ENCODE results near the gene STK16.

STK16 gene

DNA sequence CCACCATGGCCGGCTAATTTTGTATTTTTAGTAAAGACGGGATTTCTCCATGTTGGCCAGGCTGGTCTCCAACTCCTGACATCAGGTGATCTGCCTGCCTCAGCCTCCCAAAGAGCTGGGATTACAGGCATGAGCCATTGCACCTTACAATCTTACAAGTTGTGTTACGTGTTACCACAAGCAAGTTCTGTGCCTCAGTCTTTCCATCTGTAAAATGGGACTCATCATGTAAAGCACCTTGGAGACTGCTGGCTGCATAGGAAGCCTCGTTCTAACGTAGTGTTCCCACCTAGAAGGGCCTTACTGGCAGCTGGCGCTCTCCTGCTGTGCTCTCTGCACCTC lies 43.9 kb downstream of the STK16 start:
- DNase-seq (ENCODE audit: low spot score): no peak

DNA sequence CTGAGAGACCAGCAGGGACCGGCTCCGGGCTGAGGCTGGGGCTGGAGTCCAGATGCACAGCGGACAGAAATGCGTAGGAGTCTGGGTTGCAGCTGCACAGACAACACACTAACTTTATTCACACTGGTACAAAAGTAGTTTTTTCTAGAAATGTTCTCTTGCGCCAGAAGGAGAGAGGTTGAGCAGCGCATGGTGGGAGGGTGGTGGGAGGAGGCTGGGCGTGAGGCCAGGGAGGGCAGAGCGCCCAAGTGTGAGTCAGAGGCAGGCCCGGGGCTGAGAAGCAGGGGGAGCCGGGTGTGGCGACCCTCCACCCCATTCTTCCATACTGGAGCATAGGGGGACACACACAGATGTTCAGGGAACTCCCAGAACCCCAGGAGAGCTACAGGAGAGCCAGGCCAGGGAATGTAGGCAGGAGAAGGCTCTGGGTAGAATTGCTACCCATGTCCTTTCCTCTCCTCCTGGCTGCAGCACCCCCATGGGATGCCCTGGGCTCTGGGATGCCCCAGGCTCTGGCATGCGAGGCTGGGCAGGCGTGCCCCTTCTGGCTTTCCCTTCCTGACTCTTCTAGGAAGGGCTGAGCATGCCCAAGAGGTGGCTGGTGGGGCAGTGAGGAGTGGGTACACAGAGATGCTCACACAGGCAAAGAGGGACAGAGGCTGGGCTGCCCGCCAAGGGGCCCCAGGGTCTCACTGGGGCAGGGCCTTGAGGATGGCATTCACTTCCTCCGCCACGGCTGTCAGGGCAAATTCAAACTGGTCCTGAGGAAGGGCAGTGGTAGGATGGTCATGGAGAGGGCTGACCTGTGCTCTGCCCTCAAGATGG lies 44.5 kb downstream of the STK16 start:
- peak; percentile 72 for DNase-seq (ENCODE audit: low spot score)

DNA sequence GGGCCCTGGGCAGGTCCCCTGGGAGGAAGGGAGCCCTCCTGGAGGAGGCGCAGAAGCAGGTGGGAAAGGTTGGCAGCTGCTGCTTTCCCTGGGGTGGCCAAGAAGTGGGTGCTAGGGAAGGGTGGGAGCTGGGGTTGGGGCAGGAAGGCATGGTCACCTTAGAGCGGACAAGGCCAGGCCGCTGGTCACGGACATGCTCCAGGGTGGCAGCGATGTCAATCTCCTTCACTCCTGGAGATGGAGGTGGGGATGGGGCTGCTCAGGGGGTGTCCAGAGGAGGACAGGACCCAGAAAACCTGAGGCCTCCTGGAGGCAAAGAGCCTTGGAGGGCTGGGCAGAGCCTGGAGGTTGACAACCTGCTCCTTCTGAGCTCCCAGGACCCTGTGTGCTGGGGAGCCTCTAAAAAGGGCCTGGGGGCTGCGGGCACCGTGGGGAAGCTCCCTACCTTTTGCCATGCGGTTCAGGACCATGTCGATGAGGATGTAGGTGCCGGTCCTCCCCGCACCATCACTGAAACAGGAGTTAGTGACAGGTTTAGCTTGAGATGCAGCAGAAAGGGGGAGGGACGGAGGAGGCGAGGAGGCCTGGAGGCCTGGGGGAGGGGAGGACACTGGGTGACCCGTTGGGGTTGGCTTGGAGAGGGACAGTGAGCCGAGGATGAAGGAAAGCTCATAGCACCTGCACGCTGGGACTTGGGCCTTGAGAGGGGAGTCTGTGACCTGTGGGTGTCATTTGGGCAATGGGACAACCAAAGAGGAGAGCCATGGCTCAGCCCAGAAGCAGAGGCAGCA lies 45.3 kb downstream of the STK16 start:
- DNase-seq (ENCODE audit: low spot score): no peak

DNA sequence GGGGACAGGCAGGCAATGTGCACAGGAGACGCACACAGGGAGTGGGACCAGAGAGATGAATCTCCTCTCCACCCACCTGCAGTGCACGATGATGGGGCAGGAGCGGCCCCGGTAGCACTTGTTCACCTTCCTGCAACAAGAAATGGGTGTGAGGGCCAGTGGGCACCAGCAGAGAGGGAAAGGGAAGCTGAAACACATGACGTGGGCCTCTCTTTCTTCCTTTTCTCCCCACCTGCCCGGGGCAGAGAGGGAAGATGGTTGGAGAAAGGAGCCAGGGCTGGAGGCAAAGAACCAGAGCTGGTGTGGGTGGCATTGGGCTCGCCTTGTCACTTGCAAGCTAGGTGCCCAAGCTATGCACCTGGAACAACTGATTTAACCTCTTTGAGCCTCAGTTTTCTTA lies 46.1 kb downstream of the STK16 start:
- no peak for DNase-seq (ENCODE audit: low spot score)

DNA sequence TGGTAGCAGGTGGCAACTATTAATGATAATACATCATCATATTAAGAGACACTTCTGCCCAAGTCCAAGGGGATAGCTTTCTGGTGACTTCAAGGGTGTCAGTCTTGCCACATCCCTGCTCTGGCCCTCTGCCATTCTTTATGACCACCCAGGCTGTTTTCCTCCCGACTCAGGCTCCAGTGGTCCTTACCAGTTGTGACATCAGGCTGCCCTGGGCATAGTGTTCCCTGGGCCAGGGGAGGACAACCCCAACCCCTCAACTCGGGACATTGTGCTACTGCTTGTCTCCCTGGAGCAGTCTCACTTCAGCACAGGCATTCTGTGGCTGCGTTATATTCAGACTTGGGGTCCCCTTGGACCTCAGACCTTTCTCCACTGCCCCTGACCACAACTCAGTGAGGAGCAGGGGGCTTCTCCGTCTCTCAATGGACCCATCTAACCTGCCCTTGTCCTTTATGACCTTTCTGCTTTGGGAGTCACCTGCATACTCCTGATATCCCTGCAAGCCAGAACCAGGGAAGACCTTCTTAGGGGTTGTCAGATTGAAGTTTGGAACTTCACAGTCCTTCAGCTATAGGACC lies 46.7 kb downstream of the STK16 start:
- no peak for DNase-seq (ENCODE audit: low spot score)

DNA sequence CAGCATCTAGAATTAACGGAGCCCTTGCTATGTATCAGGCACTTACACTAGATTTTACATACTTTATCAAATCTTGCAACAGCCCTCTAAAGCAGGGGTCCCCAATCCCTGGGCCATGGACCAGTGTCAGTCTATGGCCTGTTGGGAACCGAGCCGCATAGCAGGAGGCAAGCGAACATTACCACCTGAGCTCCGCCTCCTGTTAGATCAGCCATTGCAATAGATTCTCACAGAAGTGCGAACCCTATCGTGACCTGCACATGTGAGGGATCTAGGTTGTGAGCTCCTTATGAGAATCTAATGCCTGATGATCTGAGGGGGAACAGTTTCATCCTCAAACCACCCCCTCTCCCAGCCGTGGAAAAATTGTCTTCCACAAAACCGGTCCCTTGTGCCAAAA lies 47.3 kb downstream of the STK16 start:
- DNase-seq (ENCODE audit: low spot score): no peak

DNA sequence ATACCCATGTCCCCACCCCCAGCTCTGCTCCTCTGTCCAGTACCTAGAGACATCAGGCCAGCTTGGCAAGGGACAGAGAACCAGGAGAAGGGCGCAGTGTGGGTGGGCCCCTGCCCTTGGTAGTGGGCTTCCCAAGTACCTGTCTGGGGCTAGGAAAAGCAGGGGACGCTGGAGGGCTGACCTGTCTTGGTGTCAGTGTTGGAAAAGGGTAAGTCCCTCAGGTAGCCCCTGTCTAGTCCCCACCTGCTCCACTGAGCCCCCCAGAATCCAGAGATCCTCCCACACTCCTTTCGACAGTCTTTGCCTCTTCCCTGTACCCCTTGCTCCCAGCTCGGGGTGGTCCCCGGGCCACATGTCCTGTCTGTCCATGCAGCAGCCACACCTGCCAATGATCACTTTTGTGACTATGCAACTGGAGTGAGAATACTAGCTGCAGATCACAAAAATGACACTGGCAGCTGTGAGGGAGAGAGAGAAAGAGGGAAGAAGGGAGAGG lies 48.5 kb downstream of the STK16 start:
- DNase-seq (ENCODE audit: low spot score): no peak

DNA sequence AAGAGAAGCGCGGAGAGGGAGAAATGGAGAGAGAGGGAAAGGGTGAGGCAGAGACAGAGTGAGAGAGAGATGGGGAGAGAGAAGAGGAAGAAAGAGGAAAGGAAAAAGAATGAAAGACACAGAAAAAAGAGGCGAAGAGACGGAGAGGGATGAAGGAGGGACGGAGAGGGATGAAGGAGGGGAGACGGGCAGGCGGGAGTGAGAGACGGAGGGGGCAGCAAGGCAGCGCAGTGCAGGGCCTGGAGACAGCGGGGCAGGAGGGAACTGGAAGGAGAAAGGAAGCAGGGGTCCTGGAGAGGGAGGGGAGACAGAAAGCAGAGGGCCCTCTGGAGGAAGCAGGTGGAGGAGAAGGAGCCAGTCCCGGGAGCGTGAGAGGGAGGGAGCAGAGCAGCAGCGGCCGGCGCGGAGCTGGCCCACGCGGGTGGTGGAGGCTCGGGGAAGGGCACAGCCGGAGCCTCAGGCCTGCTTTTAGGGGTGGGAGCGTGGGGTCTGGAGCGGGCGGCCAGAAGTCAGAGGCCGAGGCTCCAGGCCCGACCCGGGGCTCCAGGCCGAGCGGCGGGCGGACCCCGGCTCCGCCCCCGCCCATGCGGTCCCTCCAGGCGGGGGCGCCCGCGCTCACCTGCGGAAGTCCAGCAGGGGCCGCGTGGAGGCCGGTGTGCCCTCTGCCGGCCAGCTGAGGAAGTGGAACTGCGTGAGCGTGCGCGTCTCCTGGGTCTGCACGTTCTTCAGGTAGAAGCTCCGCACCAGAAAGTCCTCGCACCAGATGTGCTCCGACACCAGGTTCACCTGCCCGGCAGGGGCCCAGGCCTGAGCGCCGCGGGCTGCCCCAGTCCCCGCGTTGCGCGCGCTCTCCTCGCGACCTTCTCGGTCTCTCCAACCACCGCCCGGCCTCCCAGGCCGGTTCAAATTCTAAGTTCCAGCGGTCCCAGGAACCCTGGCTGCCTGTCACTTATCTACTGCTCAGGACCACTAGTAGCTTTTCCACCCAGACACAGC lies 49.4 kb downstream of the STK16 start:
- DNase-seq (ENCODE audit: low spot score): peak; percentile 95

DNA sequence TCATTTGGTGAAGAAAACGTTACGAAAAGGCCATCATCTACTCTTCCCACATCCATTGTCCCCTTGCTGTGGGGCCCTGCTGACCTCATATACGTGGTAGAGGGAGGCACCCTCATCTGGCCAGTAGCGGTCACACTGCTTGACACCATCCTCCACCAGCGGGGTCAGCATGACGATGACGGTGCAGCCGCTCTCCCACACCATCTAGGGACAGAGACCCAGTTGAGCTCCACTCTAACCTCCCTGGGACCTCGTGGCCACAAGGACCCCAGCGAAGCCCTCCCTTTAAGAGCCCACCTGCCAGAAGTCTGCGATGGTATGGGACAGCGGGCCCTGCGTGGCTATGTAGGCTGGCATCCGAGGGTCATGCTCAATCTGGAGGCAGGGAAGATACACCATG lies 50.9 kb downstream of the STK16 start:
- no peak for DNase-seq (ENCODE audit: low spot score)

DNA sequence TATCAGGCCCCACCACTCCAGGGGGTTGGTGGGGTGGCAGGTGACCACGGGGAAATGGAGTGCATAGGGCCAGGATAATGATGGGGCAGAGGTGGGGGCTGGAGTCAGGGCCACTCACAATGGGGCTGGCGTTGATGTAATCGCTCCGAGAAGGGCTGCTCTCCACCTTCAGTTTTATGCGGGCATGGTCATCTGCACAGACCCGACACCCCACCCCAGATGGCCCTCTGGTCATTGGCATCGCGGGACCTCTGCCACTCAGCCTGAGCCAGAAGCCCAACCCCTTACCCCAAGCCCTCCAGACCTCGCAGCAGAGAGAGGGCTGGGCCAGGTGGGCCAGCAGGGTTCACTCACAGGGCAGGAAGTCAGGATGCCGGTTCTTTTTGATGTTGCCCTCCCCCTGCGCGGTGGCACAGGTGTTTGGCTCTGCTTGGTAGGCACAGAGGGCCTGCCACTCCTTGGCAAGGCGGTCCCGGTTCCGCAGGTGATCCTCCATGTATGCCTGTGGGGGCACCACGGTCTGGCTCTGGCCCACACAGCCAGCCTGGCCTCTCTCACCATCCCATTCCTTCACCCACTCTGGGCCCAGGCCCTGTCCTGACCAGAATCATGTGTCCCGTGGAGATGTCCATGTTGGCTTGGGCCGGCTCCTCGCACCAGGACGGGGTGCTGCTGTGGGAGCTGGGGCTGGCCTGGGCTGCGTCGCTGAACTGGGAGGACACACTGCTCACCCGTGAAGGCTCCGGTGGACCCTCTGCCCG lies 51.5 kb downstream of the STK16 start:
- no peak for DNase-seq (ENCODE audit: low spot score)

DNA sequence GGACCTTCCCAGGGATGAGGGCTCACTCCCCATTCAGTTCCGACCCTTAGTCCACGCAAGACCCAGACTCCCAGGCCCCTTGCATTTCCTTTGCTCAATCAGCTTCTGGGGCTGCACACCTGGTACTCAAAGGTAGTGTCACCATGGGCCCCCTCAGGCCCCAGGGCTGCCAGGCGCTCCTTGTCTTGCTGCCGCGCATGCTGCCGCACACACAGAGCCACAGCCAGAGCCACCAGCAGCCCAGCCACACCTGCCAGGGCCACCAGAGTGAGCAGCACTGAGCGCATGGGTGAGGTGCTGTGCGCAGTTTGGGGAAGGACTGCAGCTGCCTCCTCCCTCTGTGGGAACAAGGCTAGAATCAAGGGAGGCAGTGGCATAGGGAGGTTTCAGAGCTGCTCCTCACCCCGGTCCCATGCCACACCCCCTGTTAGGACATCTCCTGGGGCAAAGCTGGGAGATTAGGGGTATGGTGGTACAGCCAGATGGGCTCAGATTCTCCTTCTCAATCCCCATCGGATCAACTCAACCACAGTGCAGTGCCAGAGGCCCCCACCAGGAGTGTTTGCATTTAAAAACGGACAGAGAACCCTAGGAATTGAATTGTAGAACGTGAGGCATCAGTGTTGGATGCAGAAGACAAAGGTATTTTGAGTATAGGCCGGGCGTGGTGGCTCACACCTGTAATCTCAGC lies 52.6 kb downstream of the STK16 start:
- no peak for DNase-seq (ENCODE audit: low spot score)

DNA sequence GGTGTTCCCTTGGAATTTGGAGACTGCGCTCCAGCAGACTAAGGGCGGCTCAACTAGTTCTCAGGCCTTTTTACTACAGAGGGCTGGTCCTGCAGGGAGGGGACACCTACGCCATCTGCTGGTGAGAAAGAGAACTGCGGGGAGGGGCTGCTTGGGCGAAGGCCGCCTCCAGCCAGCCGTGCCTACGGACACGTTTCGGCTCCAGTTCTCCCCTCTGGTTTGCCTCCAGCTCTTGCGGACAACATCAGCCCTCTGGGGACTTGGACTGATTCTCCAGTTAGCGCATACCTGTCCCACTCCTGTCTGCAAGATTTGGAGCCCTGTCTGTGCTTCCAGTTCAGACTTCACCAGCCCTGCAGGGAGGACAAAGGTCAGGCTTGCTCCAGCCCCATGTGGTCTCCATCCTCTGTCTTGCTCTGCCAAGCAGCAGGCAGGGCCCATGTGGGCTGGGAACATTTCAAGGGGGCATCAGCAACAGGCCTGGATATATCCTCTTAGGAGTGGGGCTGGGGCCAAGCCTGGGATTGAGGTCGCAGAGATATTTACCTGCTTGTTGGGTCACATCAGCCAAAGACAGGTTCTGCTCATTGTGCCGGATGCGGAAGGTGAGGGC lies 53.6 kb downstream of the STK16 start:
- peak; percentile 90 for DNase-seq (ENCODE audit: low spot score)

DNA sequence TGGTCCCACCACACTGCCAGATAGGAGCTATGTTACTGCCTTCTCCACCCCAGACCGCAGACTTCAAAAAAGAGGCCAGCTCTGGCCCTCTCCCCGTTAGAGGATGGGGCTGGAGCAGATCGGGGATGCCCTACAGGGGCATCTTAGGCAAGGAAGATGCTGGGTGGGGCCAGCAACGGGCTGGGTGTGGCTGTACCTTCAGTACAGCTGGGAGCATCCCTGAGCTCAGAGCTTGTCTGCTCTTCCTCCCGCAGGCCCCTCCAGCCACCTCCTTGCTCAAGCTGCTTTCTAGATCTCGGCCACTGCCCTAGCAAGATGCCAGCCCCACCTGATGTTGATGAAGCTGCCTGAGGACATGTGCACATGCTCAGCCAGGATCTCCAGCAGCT lies 54.1 kb downstream of the STK16 start:
- no peak for DNase-seq (ENCODE audit: low spot score)

Data from hematopoietic multipotent progenitor cell treated with erythropoietin and hydrocortisone succinate and interleukin-3 and kit ligand, for 17 days (in vitro differentiated cells).